DOHH2 (cell line): ENCODE results near the gene KCNIP2.

Experiments used
- H3F3A ChIP-seq: fragments of 200-600 bp; sonication (generic), shearing (Covaris generic); 2 replicates; pipeline ENCODE4 v1.6.0; 2016; ENCODE audit warnings: antibody characterized with exemption, mild to moderate bottlenecking; ENCODE audit not compliant: control insufficient read depth, insufficient read depth
- H3K27ac ChIP-seq: fragments of 200-600 bp; sonication (generic); 2 replicates; pipeline ENCODE4 v1.5.1; 2014; ENCODE audit warnings: low read depth, mild to moderate bottlenecking, low read length, moderate library complexity
- H3K27me3 ChIP-seq: fragments of 200-600 bp; sonication (generic); 2 replicates; pipeline ENCODE4 v1.6.1; 2014; ENCODE audit warnings: mild to moderate bottlenecking, low read length, mixed read lengths; ENCODE audit not compliant: control insufficient read depth
- H3K36me3 ChIP-seq: fragments of 200-600 bp; sonication (generic); 2 replicates; pipeline ENCODE4 v1.6.1; 2014; ENCODE audit warnings: mild to moderate bottlenecking, low read length, moderate library complexity, mixed read lengths; ENCODE audit not compliant: control insufficient read depth
- H3K4me1 ChIP-seq: fragments of 200-600 bp; sonication (generic); 2 replicates; pipeline ENCODE4 v1.6.1; 2014; ENCODE audit warnings: mild to moderate bottlenecking, low read length, mixed read lengths; ENCODE audit not compliant: control insufficient read depth
- H3K4me2 ChIP-seq: fragments of 200-600 bp; sonication (generic); 2 replicates; pipeline ENCODE4 v1.6.0; 2014; ENCODE audit warnings: mild to moderate bottlenecking, low read length, moderate library complexity
- H3K4me3 ChIP-seq: fragments of 200-600 bp; sonication (generic); 2 replicates; pipeline ENCODE4 v1.5.1; 2014; ENCODE audit warnings: mild to moderate bottlenecking, low read length, mixed read lengths
- H3K79me2 ChIP-seq: fragments of 200-600 bp; sonication (generic); 2 replicates; pipeline ENCODE4 v1.6.1; 2014; ENCODE audit warnings: mild to moderate bottlenecking, low read length, mixed read lengths; ENCODE audit not compliant: control insufficient read depth
- H3K9me2 ChIP-seq: fragments of 200-600 bp; sonication (generic); replicated peaks from 2 replicates; pipeline ENCODE4 v1.6.1; 2014; ENCODE audit warnings: mild to moderate bottlenecking, low read length, mixed read lengths; ENCODE audit not compliant: control insufficient read depth
- H3K9me3 ChIP-seq: fragments of 200-600 bp; sonication (generic); 2 replicates; pipeline ENCODE4 v1.6.1; 2014; ENCODE audit warnings: antibody characterized with exemption, low read length, mixed read lengths; ENCODE audit not compliant: control insufficient read depth, insufficient read depth
- H4K20me1 ChIP-seq: fragments of 200-600 bp; sonication (generic); 2 replicates; pipeline ENCODE4 v1.6.0; 2014; ENCODE audit warnings: low read depth, mild to moderate bottlenecking, antibody characterized with exemption, low read length, moderate library complexity; ENCODE audit not compliant: control insufficient read depth, insufficient read depth
- EZH2phosphoT487 ChIP-seq: fragments of 200-600 bp; sonication (generic); IDR thresholded peaks from 2 replicates; pipeline ENCODE4 v1.6.1; 2017; ENCODE audit warnings: borderline replicate concordance, mild to moderate bottlenecking, antibody characterized with exemption, low read length, moderate library complexity, mixed read lengths
- TF ChIP-seq, protein P1 (sequence below): fragments of 200-600 bp; sonication (generic); IDR thresholded peaks from one replicate; pipeline ENCODE4 v1.5.1; 2014; ENCODE audit warnings: antibody characterized with exemption, mild to moderate bottlenecking, low read depth, low read length; ENCODE audit not compliant: poor library complexity, severe bottlenecking

The KCNIP2 gene

DNA sequence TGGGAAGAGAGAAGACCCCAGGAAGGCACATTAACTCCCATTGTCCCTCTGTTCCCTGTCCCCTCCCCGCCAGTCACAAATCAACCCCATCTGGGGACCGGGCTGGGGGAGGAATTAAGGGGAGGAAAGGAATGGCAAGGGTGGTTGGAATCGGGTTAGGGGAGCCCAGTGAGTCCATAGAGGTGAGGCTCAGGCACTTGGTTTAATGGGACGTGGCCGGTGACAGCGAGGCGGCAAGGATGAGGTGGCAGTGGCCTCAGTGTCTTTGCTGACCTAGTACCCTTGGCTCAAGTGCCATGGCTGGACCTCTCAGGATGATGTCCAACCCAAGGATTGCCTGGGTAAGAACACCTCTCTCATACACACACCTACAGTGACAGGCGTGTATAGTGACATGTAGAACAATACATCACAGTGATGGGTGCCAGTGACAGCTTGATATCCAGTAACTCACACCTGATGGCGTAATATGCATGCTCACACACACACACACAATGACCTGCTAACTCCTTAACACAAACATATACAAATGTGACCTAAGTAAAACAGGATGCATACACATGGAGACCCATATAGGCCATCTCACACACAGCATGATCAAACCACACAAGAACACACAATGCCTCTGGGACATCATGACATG is 12.3 kb downstream of the KCNIP2 start:
- 0 out of 2 replicates have a peak, but pooled peaks cover 3% of the 10 kb centered on the region for H4K20me1 ChIP-seq
- H3K4me2 ChIP-seq = peak overlapping the region; percentile 79
- H3K4me3 ChIP-seq = peak overlapping the region; percentile 85
- H3K27ac ChIP-seq = peak overlapping the region; percentile 63
- H3K27me3 ChIP-seq = no peaks in the 10 kb centered on the region
- H3F3A ChIP-seq = peaks cover 10% of the 10 kb centered on the region
- H3K36me3 ChIP-seq = no peaks in the 10 kb centered on the region
- H3K4me1 ChIP-seq = peaks cover 41% of the 10 kb centered on the region
- no peak for TF ChIP-seq EZH2phosphoT487
- TF ChIP-seq, protein P1, sequence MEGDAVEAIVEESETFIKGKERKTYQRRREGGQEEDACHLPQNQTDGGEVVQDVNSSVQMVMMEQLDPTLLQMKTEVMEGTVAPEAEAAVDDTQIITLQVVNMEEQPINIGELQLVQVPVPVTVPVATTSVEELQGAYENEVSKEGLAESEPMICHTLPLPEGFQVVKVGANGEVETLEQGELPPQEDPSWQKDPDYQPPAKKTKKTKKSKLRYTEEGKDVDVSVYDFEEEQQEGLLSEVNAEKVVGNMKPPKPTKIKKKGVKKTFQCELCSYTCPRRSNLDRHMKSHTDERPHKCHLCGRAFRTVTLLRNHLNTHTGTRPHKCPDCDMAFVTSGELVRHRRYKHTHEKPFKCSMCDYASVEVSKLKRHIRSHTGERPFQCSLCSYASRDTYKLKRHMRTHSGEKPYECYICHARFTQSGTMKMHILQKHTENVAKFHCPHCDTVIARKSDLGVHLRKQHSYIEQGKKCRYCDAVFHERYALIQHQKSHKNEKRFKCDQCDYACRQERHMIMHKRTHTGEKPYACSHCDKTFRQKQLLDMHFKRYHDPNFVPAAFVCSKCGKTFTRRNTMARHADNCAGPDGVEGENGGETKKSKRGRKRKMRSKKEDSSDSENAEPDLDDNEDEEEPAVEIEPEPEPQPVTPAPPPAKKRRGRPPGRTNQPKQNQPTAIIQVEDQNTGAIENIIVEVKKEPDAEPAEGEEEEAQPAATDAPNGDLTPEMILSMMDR = no peak
- no peaks in the 10 kb centered on the region for H3K9me2 ChIP-seq
- H3K9me3 ChIP-seq = no peaks in the 10 kb centered on the region
- H3K79me2 ChIP-seq = no peaks in the 10 kb centered on the region

DNA sequence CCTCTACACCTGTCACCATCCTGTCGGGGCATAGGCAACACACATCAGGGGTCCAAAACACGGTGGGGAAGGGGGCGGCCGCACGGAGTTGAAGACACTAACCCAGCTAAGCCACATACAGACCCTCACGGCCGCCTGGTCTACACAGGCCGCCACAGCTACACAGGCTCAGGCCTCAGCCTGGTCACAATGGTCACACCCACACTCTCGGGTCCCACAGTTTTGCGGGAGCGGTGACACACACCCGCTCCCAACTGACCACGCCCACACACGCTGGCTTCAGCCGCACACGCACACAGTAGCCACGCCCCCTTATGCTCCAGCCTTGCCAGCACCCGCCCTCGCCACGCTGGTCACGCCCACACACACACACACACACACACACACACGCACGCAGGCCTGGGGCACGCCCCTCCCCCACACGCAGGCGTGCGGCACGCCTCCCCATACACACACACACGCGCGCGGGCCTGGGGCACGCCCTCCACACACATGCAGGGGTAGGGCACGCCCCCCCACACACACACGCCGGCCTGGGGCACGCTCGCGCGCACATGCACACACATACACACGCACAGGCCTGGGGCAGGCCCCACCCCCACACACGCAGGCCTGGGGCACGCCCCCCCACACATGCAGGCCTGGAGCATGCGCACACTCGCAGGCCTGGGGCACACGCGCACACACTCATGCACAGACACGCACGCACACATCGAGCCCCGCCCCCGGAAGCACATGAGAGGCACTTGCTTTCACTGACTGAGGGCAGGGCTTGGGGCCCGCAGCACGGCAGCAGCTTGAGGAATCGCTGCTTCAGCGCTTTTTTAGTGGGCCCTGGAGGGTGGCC is 13.1 kb downstream of the KCNIP2 start:
- peak overlapping the region; percentile 63 for H3K27ac ChIP-seq
- H3K36me3 ChIP-seq = no peaks in the 10 kb centered on the region
- no peaks in the 10 kb centered on the region for H3K9me2 ChIP-seq

DNA sequence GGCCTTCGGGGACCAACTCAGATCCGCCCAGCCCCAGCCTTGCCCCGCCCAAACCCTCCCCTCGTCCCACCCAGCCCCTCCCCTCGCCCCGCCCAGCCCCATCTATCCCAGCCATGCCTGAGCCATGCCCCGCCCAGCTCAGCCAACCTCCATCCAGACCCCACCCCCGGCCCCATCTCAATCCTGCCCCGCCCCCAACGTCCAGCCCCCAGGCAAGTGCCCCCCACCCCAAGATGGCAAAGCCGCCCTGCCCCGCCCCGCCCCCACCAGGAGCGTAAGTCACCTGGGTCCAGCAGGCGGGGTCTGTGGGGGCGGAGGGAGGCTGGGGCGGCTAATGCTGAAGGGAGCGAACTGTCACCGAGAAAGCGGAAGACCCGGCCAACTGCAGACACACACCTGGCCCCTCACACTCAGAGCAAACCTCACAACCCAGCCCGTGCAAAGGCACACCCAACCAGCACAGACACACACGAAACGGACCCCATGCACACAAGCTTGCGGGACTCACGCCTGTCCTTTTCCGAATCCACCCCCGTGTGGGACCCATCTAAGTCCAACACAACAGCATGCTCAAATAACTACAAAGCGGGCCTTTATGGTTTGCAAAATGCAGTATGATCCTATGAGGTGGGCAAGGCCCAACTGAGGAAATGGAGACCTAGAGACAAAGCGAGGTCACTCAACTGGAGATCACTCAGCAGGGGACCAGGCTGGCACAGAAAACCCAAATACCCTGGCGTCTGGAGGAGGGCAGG is 13.9 kb downstream of the KCNIP2 start:
- H3K27ac ChIP-seq = peak overlapping the region; percentile 63
- H3K4me3 ChIP-seq = peak overlapping the region; percentile 85
- peak overlapping the region; percentile 79 for H3K4me2 ChIP-seq
- no peaks in the 10 kb centered on the region for H3K36me3 ChIP-seq
- peaks cover 39% of the 10 kb centered on the region for H3K4me1 ChIP-seq
- H3K27me3 ChIP-seq = no peaks in the 10 kb centered on the region
- H3K9me3 ChIP-seq = no peaks in the 10 kb centered on the region
- 0 out of 2 replicates have a peak, but pooled peaks cover 3% of the 10 kb centered on the region for H4K20me1 ChIP-seq
- TF ChIP-seq, protein P1 = no peak
- no peak for TF ChIP-seq EZH2phosphoT487
- H3F3A ChIP-seq = peaks cover 10% of the 10 kb centered on the region
- no peaks in the 10 kb centered on the region for H3K79me2 ChIP-seq
- H3K9me2 ChIP-seq = no peaks in the 10 kb centered on the region

More for the DNA sequence above, 13.1 kb downstream of the KCNIP2 start:
- Histone ChIP-seq H3F3A (peaks cover 10% of the 10 kb centered on the region), H3K27me3 (no peaks in the 10 kb centered on the region), H3K9me3 (no peaks in the 10 kb centered on the region), H3K4me1 (peaks cover 41% of the 10 kb centered on the region), H3K79me2 (no peaks in the 10 kb centered on the region), H4K20me1 (0 out of 2 replicates have a peak, but pooled peaks cover 3% of the 10 kb centered on the region), H3K4me3 (peak overlapping the region; percentile 85), H3K4me2 (peak overlapping the region; percentile 79)
- TF ChIP-seq, protein P1 = no peak
- TF ChIP-seq EZH2phosphoT487 = no peak
